IMR-90 (cell line): ENCODE measurements around the gene RBMS3.

Source experiments
- BHLHE40 ChIP-seq: fragments of 150-350 bp; IDR thresholded peaks from 2 replicates; pipeline ENCODE4 v1.6.1; 2016; ENCODE audit warnings: mild to moderate bottlenecking, low read depth, low read length
- CTCF ChIP-seq: conservative IDR thresholded peaks from 2 replicates; pipeline ENCODE4 v1.5.1; 2012; ENCODE audit warnings: mild to moderate bottlenecking, low read depth, low read length, improper control_type of control experiment
- FOS ChIP-seq: fragments of 150-350 bp; IDR thresholded peaks from 2 replicates; pipeline ENCODE4 v1.6.1; 2016; ENCODE audit warnings: low read depth, low read length
- MAFK ChIP-seq: IDR thresholded peaks from 2 replicates; pipeline ENCODE4 v1.6.1; 2012; ENCODE audit warnings: low read depth, low read length, improper control_type of control experiment
- MAZ ChIP-seq: IDR thresholded peaks from 2 replicates; pipeline ENCODE4 v1.6.1; 2012; ENCODE audit warnings: low read depth, mild to moderate bottlenecking, low read length, improper control_type of control experiment, moderate library complexity, borderline replicate concordance
- POLR2A ChIP-seq: IDR thresholded peaks from 2 replicates; pipeline ENCODE4 v1.6.1; 2012; ENCODE audit warnings: mild to moderate bottlenecking, low read depth, low read length
- RAD21 ChIP-seq: IDR thresholded peaks from 2 replicates; pipeline ENCODE4 v1.6.1; 2012; ENCODE audit warnings: low read length, improper control_type of control experiment
- SMC3 ChIP-seq: fragments of 150-350 bp; IDR thresholded peaks from 2 replicates; pipeline ENCODE4 v1.6.1; 2016; ENCODE audit warnings: low read depth, mild to moderate bottlenecking, antibody characterized with exemption, low read length, moderate library complexity

DNA sequence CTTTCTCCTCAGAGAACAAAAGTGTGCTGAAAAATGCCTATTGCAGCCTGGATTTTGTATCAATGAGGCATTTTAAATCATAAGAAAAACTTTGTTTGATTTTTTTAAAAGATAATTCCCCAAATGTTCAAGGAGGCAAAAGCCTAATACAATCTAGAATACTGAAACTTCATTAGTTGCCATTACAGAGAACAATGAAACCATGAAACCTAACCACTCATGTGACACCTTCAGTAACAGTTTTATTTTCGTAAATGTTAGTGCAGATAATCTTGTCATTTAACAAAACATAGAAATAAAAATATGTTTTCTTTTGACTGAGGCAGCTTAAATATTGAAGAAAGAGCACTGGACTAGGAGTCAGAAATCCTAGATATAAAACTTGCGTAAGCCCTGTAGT lies 655.9 kb downstream of the RBMS3 start:
- TF ChIP-seq CTCF (no peak), RAD21 (no peak), MAFK (no peak), BHLHE40 (no peak), FOS (no peak), SMC3 (no peak), POLR2A (no peak), MAZ (no peak)
